ENCODE data around the gene GLYAT.

DNA sequence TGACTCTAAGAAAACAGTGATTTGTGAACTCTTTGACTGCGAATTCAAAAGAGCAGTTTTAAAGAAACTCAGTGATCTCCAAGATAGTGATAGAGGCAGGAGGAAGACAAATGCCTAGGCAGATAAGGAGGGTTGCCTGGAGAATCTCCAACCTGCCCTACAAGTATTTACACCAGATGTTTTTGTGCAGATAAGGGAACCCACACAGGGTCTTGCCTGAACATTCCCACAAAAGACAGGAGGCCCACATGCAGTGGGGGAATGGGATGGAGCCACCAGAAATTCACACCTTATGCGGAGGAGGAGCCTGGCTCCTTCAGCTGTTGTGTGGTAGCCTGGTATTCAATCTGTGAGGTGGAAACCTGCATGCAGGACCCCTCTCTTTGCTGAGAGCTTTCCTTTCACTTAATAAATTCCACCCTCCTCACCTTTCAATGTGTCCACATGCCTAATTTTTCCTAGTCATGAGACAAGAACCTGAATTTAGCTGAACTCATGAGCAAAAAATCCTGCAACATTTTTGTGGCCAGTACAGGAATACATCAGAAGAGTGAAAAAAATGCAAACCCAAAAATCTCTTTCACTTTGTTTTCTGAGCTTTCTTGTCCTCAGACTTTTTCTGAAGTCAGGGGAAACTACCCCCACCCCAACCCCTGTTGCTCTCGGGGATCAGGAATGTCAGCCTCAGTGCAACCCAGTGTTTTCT lies 8.1 kb upstream of the GLYAT start:
- TF ChIP-seq, protein P1, sequence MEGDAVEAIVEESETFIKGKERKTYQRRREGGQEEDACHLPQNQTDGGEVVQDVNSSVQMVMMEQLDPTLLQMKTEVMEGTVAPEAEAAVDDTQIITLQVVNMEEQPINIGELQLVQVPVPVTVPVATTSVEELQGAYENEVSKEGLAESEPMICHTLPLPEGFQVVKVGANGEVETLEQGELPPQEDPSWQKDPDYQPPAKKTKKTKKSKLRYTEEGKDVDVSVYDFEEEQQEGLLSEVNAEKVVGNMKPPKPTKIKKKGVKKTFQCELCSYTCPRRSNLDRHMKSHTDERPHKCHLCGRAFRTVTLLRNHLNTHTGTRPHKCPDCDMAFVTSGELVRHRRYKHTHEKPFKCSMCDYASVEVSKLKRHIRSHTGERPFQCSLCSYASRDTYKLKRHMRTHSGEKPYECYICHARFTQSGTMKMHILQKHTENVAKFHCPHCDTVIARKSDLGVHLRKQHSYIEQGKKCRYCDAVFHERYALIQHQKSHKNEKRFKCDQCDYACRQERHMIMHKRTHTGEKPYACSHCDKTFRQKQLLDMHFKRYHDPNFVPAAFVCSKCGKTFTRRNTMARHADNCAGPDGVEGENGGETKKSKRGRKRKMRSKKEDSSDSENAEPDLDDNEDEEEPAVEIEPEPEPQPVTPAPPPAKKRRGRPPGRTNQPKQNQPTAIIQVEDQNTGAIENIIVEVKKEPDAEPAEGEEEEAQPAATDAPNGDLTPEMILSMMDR (IDR thresholded peaks at IDR 0.05) = no peak
- TF ChIP-seq EZH2phosphoT487 (IDR thresholded peaks at IDR 0.05) = no peak
- TF ChIP-seq EZH2 (IDR thresholded peaks at IDR 0.05) = no peak

Measured in neural progenitor cell (in vitro differentiated cells).